ENCODE results near the gene LRAT.

Gene LRAT

GRCh38 chr4:154731756-154732155, 12.0 kb upstream of the LRAT start:
- H3K27me3 ChIP-seq (ENCODE audit: control insufficient read depth, insufficient read depth, low read length), result peaks cover 12% of the 10 kb centered on the region
- H3K4me2 ChIP-seq (ENCODE audit: low read length), result no peak overlapping the region
- no peaks in the 10 kb centered on the region for H3K36me3 ChIP-seq (ENCODE audit: insufficient read depth, low read length)
- H3K9me3 ChIP-seq (replicated peaks; ENCODE audit: low read length), result no peaks in the 10 kb centered on the region
- no peak overlapping the region for H3K9ac ChIP-seq (ENCODE audit: low read depth, low read length)
- H3K4me3 ChIP-seq (ENCODE audit: low read length), result no peak overlapping the region
- H3K4me1 ChIP-seq (ENCODE audit: control insufficient read depth, insufficient read depth, low read length), result no peaks in the 10 kb centered on the region

GRCh38 chr4:154732669-154733068, 11.1 kb upstream of the LRAT start:
- no peaks in the 10 kb centered on the region for H3K36me3 ChIP-seq (ENCODE audit: insufficient read depth, low read length)
- no peak overlapping the region for H3K4me2 ChIP-seq (ENCODE audit: low read length)
- peaks cover 12% of the 10 kb centered on the region for H3K27me3 ChIP-seq (ENCODE audit: control insufficient read depth, insufficient read depth, low read length)
- H3K9me3 ChIP-seq (replicated peaks; ENCODE audit: low read length), result no peaks in the 10 kb centered on the region
- no peaks in the 10 kb centered on the region for H3K4me1 ChIP-seq (ENCODE audit: control insufficient read depth, insufficient read depth, low read length)
- no peak overlapping the region for H3K4me3 ChIP-seq (ENCODE audit: low read length)
- no peak overlapping the region for H3K9ac ChIP-seq (ENCODE audit: low read depth, low read length)

- Histone ChIP-seq H3K9ac (ENCODE audit: low read depth, low read length) (no peak overlapping the region), H3K36me3 (ENCODE audit: insufficient read depth, low read length) (no peaks in the 10 kb centered on the region), H3K4me3 (ENCODE audit: low read length) (no peak overlapping the region), H3K4me1 (ENCODE audit: control insufficient read depth, insufficient read depth, low read length) (peaks cover 7% of the 10 kb centered on the region), H3K9me3 (replicated peaks; ENCODE audit: low read length) (no peaks in the 10 kb centered on the region), H3K27me3 (ENCODE audit: control insufficient read depth, insufficient read depth, low read length) (peaks cover 26% of the 10 kb centered on the region), H3K4me2 (ENCODE audit: low read length) (no peak overlapping the region)
These were observed 7.0 kb upstream of the LRAT start for GRCh38 chr4:154736770-154737169.

DNA sequence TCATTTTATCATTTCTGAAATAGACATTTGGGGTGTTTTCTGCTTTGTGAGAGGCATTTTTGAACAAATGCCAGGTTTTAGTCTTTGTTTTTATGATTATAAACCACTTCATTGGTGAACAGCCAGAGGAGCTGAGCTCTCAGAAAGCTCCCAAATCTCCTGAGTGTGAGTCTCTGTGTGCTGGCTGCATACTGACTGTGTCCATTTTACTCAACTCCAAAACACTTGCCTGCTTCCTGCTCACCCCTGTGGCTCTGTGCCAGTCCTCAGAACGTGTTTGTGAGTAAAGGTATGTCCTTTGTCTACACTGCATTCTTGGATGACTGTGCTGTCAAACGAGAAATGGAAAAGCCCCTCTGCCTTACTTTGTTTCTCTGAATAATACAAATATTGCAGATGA, 5.4 kb upstream of the LRAT start:
- H3K4me2 ChIP-seq (ENCODE audit: low read length), result no peak overlapping the region
- H3K4me1 ChIP-seq (ENCODE audit: control insufficient read depth, insufficient read depth, low read length), result peaks cover 19% of the 10 kb centered on the region
- peaks cover 36% of the 10 kb centered on the region for H3K27me3 ChIP-seq (ENCODE audit: control insufficient read depth, insufficient read depth, low read length)
- H3K4me3 ChIP-seq (ENCODE audit: low read length), result no peak overlapping the region
- no peak overlapping the region for H3K9ac ChIP-seq (ENCODE audit: low read depth, low read length)
- H3K36me3 ChIP-seq (ENCODE audit: insufficient read depth, low read length), result no peaks in the 10 kb centered on the region
- no peaks in the 10 kb centered on the region for H3K9me3 ChIP-seq (replicated peaks; ENCODE audit: low read length)

- no peaks in the 10 kb centered on the region for H3K36me3 ChIP-seq (ENCODE audit: insufficient read depth, low read length)
- H3K4me3 ChIP-seq (ENCODE audit: low read length), result no peak overlapping the region
- H3K9ac ChIP-seq (ENCODE audit: low read depth, low read length), result no peak overlapping the region
These were observed 4.7 kb upstream of the LRAT start for GRCh38 chr4:154739111-154739510.

GRCh38 chr4:154740462-154740861, 3.3 kb upstream of the LRAT start:
- H3K9ac ChIP-seq (ENCODE audit: low read depth, low read length), result no peak overlapping the region
- peaks cover 27% of the 10 kb centered on the region for H3K4me1 ChIP-seq (ENCODE audit: control insufficient read depth, insufficient read depth, low read length)
- no peak overlapping the region for H3K4me2 ChIP-seq (ENCODE audit: low read length)
- H3K27me3 ChIP-seq (ENCODE audit: control insufficient read depth, insufficient read depth, low read length), result peaks cover 47% of the 10 kb centered on the region
- H3K9me3 ChIP-seq (replicated peaks; ENCODE audit: low read length), result no peaks in the 10 kb centered on the region
- H3K4me3 ChIP-seq (ENCODE audit: low read length), result no peak overlapping the region
- no peaks in the 10 kb centered on the region for H3K36me3 ChIP-seq (ENCODE audit: insufficient read depth, low read length)

More at GRCh38 chr4:154739111-154739510, 4.7 kb upstream of the LRAT start:
- peaks cover 37% of the 10 kb centered on the region for H3K27me3 ChIP-seq (ENCODE audit: control insufficient read depth, insufficient read depth, low read length)
- H3K9me3 ChIP-seq (replicated peaks; ENCODE audit: low read length), result no peaks in the 10 kb centered on the region
- peaks cover 25% of the 10 kb centered on the region for H3K4me1 ChIP-seq (ENCODE audit: control insufficient read depth, insufficient read depth, low read length)
- H3K4me2 ChIP-seq (ENCODE audit: low read length), result no peak overlapping the region

- H3K36me3 ChIP-seq (ENCODE audit: insufficient read depth, low read length), result no peaks in the 10 kb centered on the region
- no peak overlapping the region for H3K4me3 ChIP-seq (ENCODE audit: low read length)
- no peak overlapping the region for H3K9ac ChIP-seq (ENCODE audit: low read depth, low read length)
- H3K4me2 ChIP-seq (ENCODE audit: low read length), result no peak overlapping the region
- no peaks in the 10 kb centered on the region for H3K9me3 ChIP-seq (replicated peaks; ENCODE audit: low read length)
- H3K4me1 ChIP-seq (ENCODE audit: control insufficient read depth, insufficient read depth, low read length), result peaks cover 27% of the 10 kb centered on the region
- peaks cover 55% of the 10 kb centered on the region for H3K27me3 ChIP-seq (ENCODE audit: control insufficient read depth, insufficient read depth, low read length)
These were observed 2.6 kb upstream of the LRAT start for GRCh38 chr4:154741131-154741665.

GRCh38 chr4:154741922-154742850, 1.6 kb upstream of the LRAT start:
- peak overlapping the region; percentile 24 for H3K4me3 ChIP-seq (ENCODE audit: low read length)
- H3K27me3 ChIP-seq (ENCODE audit: control insufficient read depth, insufficient read depth, low read length), result peaks cover 61% of the 10 kb centered on the region
- H3K36me3 ChIP-seq (ENCODE audit: insufficient read depth, low read length), result no peaks in the 10 kb centered on the region
- H3K9ac ChIP-seq (ENCODE audit: low read depth, low read length), result no peak overlapping the region
- no peaks in the 10 kb centered on the region for H3K9me3 ChIP-seq (replicated peaks; ENCODE audit: low read length)
- peak overlapping the region; percentile 70 for H3K4me2 ChIP-seq (ENCODE audit: low read length)
- H3K4me1 ChIP-seq (ENCODE audit: control insufficient read depth, insufficient read depth, low read length), result peaks cover 27% of the 10 kb centered on the region

GRCh38 chr4:154744341-154744926, 634 bp downstream of the LRAT start:
- peaks cover 77% of the 10 kb centered on the region for H3K27me3 ChIP-seq (ENCODE audit: control insufficient read depth, insufficient read depth, low read length)
- no peak overlapping the region for H3K9ac ChIP-seq (ENCODE audit: low read depth, low read length)

DNA sequence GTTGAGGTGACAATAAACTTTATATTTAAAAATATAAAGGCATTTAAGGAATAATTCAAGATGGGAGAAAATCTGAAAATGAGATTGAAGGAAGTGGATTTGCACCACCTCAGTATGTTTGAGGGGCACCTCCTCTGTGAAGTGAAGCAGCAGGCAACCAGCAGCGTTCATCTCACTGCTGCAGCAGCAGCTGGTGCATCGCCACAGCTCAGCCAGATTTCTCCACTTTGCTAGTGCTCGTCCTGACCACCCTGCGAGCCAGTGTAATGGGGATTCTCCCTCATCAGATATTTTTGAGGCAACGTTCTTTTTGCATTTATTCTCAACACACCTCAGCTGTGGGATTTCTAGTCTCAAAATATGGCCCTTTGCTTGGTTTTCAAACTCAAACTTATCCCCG, 13.9 kb downstream of the LRAT start:
- Histone ChIP-seq H3K36me3 (ENCODE audit: insufficient read depth, low read length) (no peaks in the 10 kb centered on the region), H3K4me1 (ENCODE audit: control insufficient read depth, insufficient read depth, low read length) (no peaks in the 10 kb centered on the region), H3K9me3 (replicated peaks; ENCODE audit: low read length) (no peaks in the 10 kb centered on the region), H3K9ac (ENCODE audit: low read depth, low read length) (no peak overlapping the region), H3K27me3 (ENCODE audit: control insufficient read depth, insufficient read depth, low read length) (peaks cover 27% of the 10 kb centered on the region), H3K4me2 (ENCODE audit: low read length) (no peak overlapping the region), H3K4me3 (ENCODE audit: low read length) (no peak overlapping the region)

More at GRCh38 chr4:154744341-154744926, 634 bp downstream of the LRAT start:
- Histone ChIP-seq H3K4me1 (ENCODE audit: control insufficient read depth, insufficient read depth, low read length) (peaks cover 20% of the 10 kb centered on the region), H3K4me3 (ENCODE audit: low read length) (peak overlapping the region; percentile 61), H3K4me2 (ENCODE audit: low read length) (peak overlapping the region; percentile 80), H3K9me3 (replicated peaks; ENCODE audit: low read length) (no peaks in the 10 kb centered on the region), H3K36me3 (ENCODE audit: insufficient read depth, low read length) (no peaks in the 10 kb centered on the region)

- Histone ChIP-seq H3K36me3 (ENCODE audit: insufficient read depth, low read length) (no peaks in the 10 kb centered on the region), H3K27me3 (ENCODE audit: control insufficient read depth, insufficient read depth, low read length) (peaks cover 15% of the 10 kb centered on the region), H3K9me3 (replicated peaks; ENCODE audit: low read length) (no peaks in the 10 kb centered on the region), H3K4me3 (ENCODE audit: low read length) (no peak overlapping the region), H3K4me2 (ENCODE audit: low read length) (no peak overlapping the region), H3K9ac (ENCODE audit: low read depth, low read length) (no peak overlapping the region), H3K4me1 (ENCODE audit: control insufficient read depth, insufficient read depth, low read length) (no peaks in the 10 kb centered on the region)
These were observed 17.1 kb downstream of the LRAT start for GRCh38 chr4:154760895-154761294.
